ENCODE data around the gene POU3F2.

The POU3F2 gene

DNA sequence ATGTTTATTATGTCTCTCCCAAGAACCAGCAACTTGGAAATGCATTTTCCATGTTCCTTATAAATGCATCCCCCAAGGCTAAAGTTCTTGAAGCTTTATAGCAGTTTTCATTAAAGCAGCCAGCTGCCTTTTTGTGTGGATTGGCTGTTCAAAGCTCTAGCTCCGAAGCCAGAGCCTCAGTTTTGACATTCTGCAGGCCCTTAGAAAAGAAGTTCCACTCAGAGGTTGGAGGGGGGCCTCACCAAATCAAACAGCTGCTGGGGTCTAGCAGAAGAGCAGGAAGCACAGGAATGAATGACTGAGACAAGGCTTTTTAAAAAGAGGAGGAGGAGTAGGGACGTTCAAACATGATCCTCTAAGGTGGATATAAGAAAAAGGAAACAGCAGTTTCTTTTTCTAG, 4.2 kb upstream of the POU3F2 start:
- no peak for DNase-seq (ENCODE audit: low read depth in 2 of 2)

DNA sequence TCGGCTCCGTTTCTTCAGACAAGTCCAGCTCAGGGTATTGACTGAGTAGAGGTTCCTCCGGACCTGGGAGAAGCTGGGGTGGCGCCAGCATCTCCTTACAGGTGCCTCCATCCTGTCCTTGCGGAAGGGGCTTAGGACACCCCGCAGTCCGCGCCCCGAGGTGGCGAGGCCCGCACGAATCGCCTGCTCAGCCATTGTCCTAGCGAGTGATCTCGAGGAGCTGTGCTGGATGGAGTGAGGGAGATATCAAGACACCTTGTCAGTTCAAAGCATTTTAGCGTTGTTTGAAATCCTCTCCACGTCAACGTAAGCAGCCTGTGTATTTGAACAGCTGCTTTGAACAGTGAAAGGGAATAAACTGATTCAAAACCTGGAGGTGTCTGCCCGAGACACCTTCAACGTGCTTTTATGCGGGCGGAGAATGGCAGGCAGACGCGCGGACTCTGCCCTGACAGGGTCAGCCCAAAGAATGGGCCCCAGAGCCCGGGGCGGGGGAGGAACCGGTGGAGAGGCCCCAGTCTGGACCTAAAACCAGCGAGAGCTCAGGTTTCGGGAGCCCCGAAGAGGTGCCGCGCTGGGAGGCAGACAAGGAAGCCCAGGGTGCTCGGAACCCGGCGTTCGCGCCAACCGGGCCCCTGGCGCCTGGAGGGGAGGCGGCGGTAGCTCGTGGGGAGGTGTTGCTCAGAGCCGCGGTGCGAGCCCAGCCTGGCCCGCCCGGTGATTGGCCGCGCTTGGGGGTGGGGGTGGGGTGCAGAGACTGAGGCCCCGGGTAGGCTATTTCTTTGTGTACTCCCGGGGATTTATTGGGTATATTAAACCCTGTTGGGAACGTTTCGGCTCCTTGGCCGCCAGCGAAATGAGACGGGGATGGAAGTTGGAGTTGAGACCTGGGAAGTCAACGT, 3.1 kb upstream of the POU3F2 start:
- DNase-seq (ENCODE audit: low read depth in 2 of 2), result no peak

DNA sequence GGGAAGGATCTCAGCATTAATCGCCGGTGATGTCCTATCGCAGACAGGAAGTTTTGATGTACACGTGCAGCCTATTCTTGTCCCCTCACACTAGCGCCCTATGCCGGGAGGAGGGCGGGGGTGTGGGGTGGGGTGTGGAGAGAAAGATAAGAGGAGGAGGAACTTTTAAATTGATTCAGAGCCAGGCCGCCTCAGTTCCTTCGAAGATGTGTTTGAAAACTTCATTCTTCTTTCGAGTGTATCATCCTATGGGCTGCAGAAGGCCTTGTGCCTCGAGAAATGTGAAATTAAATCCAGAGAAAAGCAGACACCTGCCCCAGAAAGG, 2.5 kb upstream of the POU3F2 start:
- no peak for DNase-seq (ENCODE audit: low read depth in 2 of 2)

DNA sequence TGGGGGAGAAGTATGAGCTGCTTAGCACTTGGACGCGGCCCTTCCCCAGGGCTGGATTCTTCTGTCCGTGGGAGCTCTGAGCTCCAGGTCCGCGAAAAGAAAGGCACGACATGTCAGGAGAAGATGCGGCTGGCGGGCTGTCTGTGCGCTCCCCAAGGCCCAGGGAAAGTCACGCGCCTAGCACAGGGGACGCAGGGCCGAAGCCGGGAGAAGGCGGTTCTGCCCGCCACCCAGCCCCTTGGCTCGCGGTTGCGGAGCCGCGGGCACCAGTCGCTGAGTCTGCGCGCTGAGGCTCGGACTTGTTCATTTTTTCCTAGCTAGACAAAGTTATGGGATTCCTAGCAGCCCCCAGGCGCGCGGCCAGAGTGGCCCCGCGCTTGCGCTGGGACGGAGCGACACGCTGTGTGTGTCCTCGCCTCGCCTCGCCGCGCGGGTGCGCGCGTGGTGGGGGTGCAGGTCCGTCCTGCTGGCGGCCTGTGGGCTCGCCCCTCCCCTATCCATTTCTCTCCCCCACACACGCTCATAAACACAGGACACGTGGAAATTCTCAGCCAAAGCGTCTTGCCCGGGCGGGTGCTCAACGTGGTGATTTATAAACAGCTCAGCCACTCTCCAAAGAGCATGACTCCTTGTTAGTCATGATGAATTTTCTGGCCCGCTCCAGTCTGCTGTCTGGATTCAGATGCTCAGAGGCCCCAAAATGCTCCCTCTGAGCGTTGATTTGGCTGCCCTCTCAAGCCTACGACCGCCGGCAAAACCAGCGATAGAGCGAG, 1.9 kb upstream of the POU3F2 start:
- no peak for DNase-seq (ENCODE audit: low read depth in 2 of 2)

DNA sequence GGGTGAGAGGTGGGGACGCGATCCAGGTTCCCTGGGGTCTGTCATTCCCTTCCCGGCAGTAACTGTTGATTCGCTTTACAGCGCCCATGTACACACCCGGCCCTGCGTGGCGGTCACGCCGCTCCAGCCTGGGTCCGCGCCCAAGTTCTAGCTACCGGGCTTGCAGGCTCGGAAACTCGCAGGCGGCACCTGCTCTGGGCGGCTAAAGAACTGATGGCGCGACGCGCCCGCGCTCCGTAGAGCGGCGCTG, 1.4 kb upstream of the POU3F2 start:
- no peak for DNase-seq (ENCODE audit: low read depth in 2 of 2)

DNA sequence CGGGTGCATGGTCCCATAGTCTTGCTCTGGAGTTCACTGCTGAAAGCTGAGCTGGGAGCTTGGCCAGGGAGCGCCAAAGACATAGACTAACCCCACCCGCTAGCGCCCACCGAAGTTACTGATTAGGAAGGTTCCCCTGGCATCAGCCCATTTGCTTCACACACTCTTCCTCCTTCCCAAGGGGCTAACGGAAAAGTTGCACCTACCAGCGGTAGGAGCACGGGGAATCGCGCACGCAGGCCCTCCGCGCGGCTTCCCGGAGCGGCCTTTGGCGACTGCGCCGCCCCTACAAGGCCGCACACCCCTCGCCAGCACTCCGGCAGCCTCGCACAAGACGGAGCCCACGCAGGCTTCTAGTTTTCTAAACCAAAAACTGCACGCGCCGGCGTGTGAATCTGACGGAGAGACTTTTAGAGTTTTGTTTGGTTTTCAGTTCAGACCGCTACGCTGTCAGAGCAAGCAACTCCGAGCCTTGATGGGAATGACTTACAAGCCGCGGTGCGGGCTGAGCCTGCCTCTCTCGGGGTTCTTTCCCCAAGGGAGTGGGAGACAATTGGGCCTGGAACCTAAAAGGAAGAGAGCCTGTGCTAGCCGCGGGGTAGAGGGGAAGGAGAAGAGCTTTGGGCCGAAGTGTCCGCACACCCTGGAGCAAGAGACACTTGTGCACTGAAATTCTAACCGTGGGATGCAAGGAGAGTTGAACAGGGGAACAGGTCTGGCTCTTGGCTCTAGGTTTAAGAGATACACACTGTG, 891 bp upstream of the POU3F2 start:
- no peak for DNase-seq (ENCODE audit: low read depth in 2 of 2)

DNA sequence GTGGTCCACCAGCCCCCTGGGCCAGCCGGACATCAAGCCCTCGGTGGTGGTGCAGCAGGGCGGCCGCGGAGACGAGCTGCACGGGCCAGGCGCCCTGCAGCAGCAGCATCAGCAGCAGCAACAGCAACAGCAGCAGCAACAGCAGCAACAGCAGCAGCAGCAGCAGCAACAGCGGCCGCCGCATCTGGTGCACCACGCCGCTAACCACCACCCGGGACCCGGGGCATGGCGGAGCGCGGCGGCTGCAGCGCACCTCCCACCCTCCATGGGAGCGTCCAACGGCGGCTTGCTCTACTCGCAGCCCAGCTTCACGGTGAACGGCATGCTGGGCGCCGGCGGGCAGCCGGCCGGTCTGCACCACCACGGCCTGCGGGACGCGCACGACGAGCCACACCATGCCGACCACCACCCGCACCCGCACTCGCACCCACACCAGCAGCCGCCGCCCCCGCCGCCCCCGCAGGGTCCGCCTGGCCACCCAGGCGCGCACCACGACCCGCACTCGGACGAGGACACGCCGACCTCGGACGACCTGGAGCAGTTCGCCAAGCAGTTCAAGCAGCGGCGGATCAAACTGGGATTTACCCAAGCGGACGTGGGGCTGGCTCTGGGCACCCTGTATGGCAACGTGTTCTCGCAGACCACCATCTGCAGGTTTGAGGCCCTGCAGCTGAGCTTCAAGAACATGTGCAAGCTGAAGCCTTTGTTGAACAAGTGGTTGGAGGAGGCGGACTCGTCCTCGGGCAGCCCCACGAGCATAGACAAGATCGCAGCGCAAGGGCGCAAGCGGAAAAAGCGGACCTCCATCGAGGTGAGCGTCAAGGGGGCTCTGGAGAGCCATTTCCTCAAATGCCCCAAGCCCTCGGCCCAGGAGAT, 1.0 kb downstream of the POU3F2 start:
- no peak for DNase-seq (ENCODE audit: low read depth in 2 of 2)

DNA sequence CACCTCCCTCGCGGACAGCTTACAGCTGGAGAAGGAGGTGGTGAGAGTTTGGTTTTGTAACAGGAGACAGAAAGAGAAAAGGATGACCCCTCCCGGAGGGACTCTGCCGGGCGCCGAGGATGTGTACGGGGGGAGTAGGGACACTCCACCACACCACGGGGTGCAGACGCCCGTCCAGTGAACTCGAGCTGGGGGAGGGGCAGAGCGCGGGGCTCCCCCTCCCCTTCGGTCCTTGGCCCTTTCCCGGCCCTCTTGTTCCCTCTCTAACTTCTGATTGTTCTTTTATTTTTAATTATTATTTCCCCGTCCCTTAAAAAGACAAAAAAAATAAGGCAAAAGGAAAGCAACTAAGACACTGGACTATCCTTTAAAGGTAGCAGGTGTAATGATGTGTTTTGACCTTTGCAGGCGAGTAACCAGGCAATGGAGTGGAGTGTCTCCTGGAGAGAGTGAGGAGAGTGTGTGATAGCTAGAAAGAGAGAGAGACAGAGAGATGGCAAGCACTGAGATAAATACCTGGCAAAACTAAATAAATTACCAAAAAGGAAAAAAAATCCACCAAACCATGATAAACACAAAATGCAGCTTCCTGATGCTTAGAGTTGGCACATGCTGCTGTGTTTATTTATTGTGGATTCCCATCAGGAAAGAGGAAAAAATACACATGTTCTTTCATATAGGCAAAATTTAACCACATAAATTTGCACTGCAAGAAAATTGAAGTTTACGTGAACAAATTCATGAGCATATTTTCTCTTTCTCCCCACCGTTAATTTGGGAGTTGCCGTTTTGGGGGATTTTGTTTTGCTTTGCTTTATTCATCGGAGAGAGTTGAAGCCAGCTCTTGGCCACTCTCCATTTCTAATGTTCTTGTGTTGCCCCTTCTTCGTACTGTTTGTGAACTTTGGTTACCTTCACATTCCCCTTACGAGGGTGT, 1.9 kb downstream of the POU3F2 start:
- DNase-seq (ENCODE audit: low read depth in 2 of 2), result no peak

DNA sequence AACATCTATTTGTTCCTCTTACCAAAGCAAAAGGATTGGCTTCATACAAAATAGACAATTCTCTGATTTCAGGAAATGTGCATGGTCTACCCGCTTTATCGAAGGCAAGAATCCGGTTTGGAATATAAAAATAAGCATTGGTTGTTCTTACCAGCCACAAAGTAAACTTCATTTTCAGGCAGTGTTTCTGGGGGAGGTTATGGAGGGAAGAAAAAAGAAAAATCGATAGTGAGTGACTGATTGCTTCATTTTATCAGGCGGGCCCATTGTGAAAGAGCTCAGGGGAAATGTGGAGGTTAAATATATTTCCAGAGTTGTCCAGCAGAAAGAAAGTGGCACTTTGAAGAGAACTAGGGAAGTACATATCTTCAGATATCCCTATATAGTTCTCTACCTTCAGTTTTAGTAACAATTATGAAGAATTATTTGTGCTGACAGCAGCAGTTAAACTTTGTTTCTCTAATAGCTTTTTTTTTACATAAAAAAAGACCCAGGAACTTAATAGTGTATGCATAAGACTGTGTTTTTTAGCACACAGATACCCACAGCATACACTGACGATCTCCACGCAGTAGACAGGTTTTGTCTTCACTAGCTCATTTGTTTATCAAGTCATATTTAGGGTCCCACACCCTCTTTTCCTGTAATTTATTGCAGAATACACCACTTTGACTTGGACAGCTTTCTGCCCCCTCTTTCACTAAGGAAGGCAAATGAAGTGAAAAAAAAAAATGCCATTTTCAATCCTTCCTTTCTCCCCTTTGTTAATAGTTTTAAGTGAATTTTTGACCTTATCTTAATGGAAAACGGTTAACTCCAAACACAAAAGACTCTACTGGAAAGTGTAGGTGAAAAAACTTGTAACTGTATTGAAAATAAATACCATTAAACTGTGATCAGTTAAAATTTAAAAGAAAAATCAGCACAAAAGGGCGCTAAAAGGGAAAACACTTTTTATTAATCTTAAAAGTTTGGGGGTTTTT, 2.9 kb downstream of the POU3F2 start:
- no peak for DNase-seq (ENCODE audit: low read depth in 2 of 2)

DNA sequence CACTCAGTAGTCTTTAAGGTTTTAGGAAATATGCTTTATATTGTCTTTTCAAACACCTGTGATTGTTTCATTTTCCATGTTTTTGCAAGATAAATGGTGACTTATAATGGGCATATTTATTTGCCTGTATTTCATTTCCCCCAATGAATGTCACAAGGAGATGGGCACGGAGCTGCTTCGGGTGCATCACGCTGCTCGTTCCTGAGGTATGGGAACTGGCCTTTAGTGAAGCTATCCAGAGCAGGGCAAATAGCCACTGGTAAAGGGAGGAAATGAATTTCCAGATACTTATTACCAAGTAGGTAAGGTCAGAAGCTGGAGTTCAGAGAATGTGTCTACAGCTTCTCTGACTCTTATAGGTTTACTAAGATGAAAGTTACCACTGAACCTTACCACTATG, 3.7 kb downstream of the POU3F2 start:
- no peak for DNase-seq (ENCODE audit: low read depth in 2 of 2)

DNA sequence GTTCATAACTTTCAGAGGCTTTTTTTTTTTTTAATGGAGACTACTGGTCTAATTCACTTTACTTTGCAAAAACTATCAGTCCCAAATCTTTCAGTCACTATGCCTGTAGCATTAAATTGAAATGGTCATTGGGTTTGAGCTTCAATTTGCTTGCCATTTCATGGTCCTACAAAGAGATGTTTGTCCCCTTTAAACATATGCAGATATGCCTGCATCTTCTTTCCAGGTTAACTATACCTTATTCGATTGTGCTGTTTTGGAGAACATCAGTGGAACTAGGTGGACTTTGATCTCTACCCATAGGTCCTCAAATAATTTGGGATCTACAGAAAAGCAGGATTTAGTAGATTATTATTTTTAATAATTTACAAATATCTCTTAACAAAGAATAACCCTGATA, 4.6 kb downstream of the POU3F2 start:
- DNase-seq (ENCODE audit: low read depth in 2 of 2), result no peak

DNA sequence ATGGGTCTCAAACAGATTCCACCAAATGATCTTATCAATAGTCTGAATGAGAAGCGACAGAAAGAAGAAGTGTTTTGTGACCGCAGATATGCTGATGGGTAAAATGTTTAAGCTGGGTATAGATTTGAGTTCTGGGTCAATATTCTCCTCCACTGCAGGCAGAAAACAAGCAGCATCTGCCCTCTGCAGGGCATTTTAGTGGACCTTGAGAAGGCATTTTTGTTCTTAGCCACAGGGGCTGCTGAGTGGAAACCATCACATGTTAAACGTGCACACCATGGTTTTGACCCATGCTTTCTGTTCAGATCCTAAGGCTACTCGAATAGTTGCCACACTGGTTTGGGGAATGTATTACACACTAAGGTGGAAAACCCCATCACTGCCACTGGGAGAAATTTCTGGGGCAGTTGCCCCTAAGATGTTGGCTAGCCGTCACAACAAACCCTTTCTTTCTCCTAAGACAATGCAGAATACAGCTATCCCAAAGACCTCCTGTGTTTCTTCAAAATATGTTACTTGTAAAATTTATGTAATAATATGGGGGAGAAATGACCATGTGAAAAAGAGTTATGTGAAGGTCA, 5.5 kb downstream of the POU3F2 start:
- DNase-seq (ENCODE audit: low read depth in 2 of 2), result no peak

DNA sequence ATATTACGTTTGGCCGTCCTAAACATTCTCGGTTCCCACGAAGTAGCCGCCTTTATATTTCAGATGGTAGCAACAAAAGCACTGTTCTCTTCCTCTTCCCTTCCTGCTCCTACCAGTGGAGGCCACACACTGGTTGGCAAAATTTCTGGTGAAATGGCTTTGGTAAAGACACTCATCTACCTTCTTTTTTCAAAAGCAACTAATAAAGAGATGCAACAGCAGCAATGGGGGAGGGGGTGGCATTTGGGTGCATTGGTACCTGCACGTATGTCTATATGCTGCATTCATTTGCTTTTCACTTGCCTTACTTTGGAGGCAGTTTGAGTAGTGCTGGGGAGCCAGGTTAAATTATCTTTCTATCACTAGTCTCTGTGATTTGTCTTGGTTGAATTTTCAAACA, 6.0 kb downstream of the POU3F2 start:
- no peak for DNase-seq (ENCODE audit: low read depth in 2 of 2)

DNA sequence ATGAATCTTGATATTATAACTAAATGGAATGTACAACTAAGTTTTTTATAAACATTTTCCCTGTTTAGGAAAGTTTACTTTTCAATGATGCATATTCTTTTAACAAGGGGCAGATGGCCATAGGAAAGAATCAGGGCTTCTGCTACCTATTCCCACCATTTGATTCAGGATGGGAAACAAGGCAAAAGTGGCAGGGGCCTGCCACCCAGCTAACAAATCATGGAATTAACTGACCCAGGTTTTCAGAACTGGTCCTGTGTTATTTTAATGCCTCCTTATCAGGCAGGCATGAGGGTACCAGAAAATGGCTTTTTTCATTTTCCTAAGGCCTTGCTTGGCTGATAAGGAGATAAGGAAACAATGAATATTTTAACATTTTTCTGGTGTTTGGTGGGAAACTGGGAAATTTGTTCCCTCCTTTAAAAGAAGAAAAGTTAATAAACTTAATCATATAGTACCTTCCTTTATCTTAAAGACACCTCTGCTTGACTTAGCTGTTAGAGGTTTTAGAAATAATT, 6.7 kb downstream of the POU3F2 start:
- no peak for DNase-seq (ENCODE audit: low read depth in 2 of 2)

DNA sequence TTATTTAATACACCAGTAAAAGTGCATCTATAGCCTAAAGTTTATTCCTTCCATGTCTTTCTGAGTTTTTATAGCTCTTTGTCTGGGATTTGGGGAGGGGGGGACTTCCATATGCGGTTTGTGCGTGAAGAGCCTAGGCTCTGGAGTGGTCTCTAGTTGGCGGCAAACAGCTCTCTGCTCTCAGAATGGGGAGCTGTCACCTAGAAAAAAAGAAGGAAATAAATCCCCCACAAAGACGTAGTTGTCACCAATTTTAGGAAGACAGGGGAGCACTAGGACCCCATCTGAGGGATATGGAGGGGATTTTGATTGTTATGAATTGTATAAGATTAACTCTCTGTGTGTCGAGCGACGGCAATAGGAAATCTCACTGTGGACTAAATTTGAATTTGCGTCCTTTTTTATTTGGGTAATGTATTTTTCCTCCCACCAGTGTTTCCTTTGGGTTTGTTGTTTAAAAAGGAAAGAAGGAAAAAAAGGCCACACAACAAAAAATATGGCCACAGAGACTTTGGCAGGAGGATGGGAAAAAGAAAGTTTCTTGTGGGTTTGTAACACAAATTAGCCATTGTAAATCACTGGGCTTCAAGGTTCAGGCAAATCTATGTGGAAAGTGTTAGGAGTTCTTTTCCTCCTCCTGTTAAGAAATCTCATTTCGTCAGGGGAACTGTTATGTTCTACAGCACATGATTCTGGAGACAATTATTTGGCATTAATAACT, 7.4 kb downstream of the POU3F2 start:
- DNase-seq (ENCODE audit: low read depth in 2 of 2), result no peak

DNA sequence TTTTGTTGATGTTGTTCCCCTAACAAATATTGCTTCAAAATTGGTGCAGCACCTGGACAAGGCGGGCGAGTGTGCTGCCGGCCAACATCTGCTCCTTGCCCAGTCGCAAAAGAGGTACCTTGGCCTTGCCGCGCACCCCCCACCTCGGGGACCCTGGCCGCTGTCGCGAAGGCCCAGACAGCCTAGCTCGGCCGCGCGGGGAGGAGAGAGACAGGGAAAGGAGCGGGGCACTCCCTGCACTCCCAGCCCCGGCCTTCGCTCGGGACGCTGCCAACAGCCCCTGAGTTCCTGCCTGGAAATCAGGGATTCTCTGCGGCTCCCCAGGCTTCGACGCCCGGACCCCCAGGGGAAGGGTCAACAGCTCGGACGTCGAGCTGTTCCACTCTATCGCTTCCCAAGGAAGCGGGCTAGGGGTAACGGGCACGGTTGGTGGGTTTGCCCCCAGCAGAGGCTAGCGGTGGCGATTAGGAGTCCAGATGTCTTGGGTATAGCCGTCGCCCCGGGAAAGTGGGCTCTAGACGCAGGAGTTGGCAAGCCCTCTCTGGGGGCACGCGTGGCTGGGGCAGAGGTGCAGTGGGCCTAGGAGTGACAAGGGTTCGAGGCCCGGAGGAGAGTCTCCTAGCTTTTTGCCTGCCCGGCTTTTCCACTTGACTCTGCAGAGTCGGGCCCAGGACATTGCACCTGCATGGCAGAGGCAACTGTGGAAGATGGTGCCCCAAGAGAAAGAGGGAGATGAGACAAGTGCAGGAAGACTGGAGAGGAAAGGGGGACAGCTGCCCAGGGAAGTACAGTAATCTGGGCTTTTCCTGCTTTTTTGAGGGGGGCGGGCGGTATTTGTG, 8.2 kb downstream of the POU3F2 start:
- DNase-seq (ENCODE audit: low read depth in 2 of 2), result no peak

Measured in stimulated activated CD8-positive, alpha-beta memory T cell treated with anti-CD3 and anti-CD28 coated beads, Interleukin-7, amount 100 ng/mL, for 4 hours (primary cell).